Measurements from ENCODE around the gene CENPS. TPM values are rescaled to one million over a fixed set of nuclear protein-coding genes. Genes with fewer than 3 reads are reported as not detected.
A peak's percentile ranks its signal among the peaks of the same experiment; 100 is the strongest.

The CENPS gene
- total RNA-seq, 1 donor = 17.4 TPM

GRCh38 chr1:10440305-10440704 lies 10.1 kb downstream of the CENPS start:
- H2AFZ ChIP-seq (ENCODE audit: low read length) = no peak overlapping the region
- no peak overlapping the region for H3K27ac ChIP-seq (ENCODE audit: low read depth, low read length)
- no peak for DNase-seq (ENCODE audit: insufficient read length, low spot score, missing footprints)
- no peaks in the 10 kb centered on the region for H4K20me1 ChIP-seq (ENCODE audit: insufficient read depth, low read length)
- no peak overlapping the region for H3K4me2 ChIP-seq (ENCODE audit: insufficient read depth, low read length)
- no peaks in the 10 kb centered on the region for H3K4me1 ChIP-seq (ENCODE audit: insufficient read depth, low read length)
- TF ChIP-seq CTCF (IDR thresholded peaks at IDR 0.05; ENCODE audit: extremely low read depth, low read depth, low read length) = no peak
- no peak overlapping the region for H3K4me3 ChIP-seq (ENCODE audit: insufficient read depth, low read length)
- H3K79me2 ChIP-seq (ENCODE audit: insufficient read depth, low read length) = no peaks in the 10 kb centered on the region
- H3K27me3 ChIP-seq (ENCODE audit: insufficient read depth, low read length) = no peaks in the 10 kb centered on the region
- peaks cover 5% of the 10 kb centered on the region for H3K36me3 ChIP-seq (ENCODE audit: insufficient read depth, low read length)
- H3K9me3 ChIP-seq (ENCODE audit: low read depth, low read length) = no peaks in the 10 kb centered on the region

GRCh38 chr1:10440794-10441193 lies 10.6 kb downstream of the CENPS start:
- Histone ChIP-seq H3K4me3 (ENCODE audit: insufficient read depth, low read length) (no peak overlapping the region), H3K4me1 (ENCODE audit: insufficient read depth, low read length) (no peaks in the 10 kb centered on the region), H3K36me3 (ENCODE audit: insufficient read depth, low read length) (peaks cover 5% of the 10 kb centered on the region), H3K4me2 (ENCODE audit: insufficient read depth, low read length) (no peak overlapping the region), H3K79me2 (ENCODE audit: insufficient read depth, low read length) (no peaks in the 10 kb centered on the region), H3K9me3 (ENCODE audit: low read depth, low read length) (no peaks in the 10 kb centered on the region), H2AFZ (ENCODE audit: low read length) (no peak overlapping the region), H3K27me3 (ENCODE audit: insufficient read depth, low read length) (no peaks in the 10 kb centered on the region), H4K20me1 (ENCODE audit: insufficient read depth, low read length) (no peaks in the 10 kb centered on the region), H3K27ac (ENCODE audit: low read depth, low read length) (no peak overlapping the region)
- no peak for DNase-seq (ENCODE audit: insufficient read length, low spot score, missing footprints)
- TF ChIP-seq CTCF (IDR thresholded peaks at IDR 0.05; ENCODE audit: extremely low read depth, low read depth, low read length) = no peak

GRCh38 chr1:10444248-10444647 lies 14.0 kb downstream of the CENPS start:
- peaks cover 5% of the 10 kb centered on the region for H3K36me3 ChIP-seq (ENCODE audit: insufficient read depth, low read length)
- no peaks in the 10 kb centered on the region for H4K20me1 ChIP-seq (ENCODE audit: insufficient read depth, low read length)
- H3K4me3 ChIP-seq (ENCODE audit: insufficient read depth, low read length) = no peak overlapping the region
- DNase-seq (ENCODE audit: insufficient read length, low spot score, missing footprints) = no peak
- H3K27ac ChIP-seq (ENCODE audit: low read depth, low read length) = no peak overlapping the region
- no peaks in the 10 kb centered on the region for H3K9me3 ChIP-seq (ENCODE audit: low read depth, low read length)
- no peak for TF ChIP-seq CTCF (IDR thresholded peaks at IDR 0.05; ENCODE audit: extremely low read depth, low read depth, low read length)
- no peaks in the 10 kb centered on the region for H3K79me2 ChIP-seq (ENCODE audit: insufficient read depth, low read length)
- H2AFZ ChIP-seq (ENCODE audit: low read length) = no peak overlapping the region
- no peak overlapping the region for H3K4me2 ChIP-seq (ENCODE audit: insufficient read depth, low read length)
- no peaks in the 10 kb centered on the region for H3K4me1 ChIP-seq (ENCODE audit: insufficient read depth, low read length)
- no peaks in the 10 kb centered on the region for H3K27me3 ChIP-seq (ENCODE audit: insufficient read depth, low read length)

GRCh38 chr1:10444795-10445397 lies 14.7 kb downstream of the CENPS start:
- no peak for TF ChIP-seq CTCF (IDR thresholded peaks at IDR 0.05; ENCODE audit: extremely low read depth, low read depth, low read length)
- no peak for DNase-seq (ENCODE audit: insufficient read length, low spot score, missing footprints)

More at GRCh38 chr1:10444795-10445397, 14.7 kb downstream of the CENPS start:
- H2AFZ ChIP-seq (ENCODE audit: low read length) = peak overlapping the region; percentile 53
- H3K79me2 ChIP-seq (ENCODE audit: insufficient read depth, low read length) = no peaks in the 10 kb centered on the region
- no peaks in the 10 kb centered on the region for H3K9me3 ChIP-seq (ENCODE audit: low read depth, low read length)
- no peaks in the 10 kb centered on the region for H3K27me3 ChIP-seq (ENCODE audit: insufficient read depth, low read length)
- peaks cover 5% of the 10 kb centered on the region for H3K36me3 ChIP-seq (ENCODE audit: insufficient read depth, low read length)
- H4K20me1 ChIP-seq (ENCODE audit: insufficient read depth, low read length) = no peaks in the 10 kb centered on the region
- H3K4me1 ChIP-seq (ENCODE audit: insufficient read depth, low read length) = no peaks in the 10 kb centered on the region
- no peak overlapping the region for H3K27ac ChIP-seq (ENCODE audit: low read depth, low read length)
- H3K4me2 ChIP-seq (ENCODE audit: insufficient read depth, low read length) = peak overlapping the region; percentile 16
- H3K4me3 ChIP-seq (ENCODE audit: insufficient read depth, low read length) = no peak overlapping the region

Measured in osteoblast (primary cell).